Measurements from ENCODE around the gene BTBD9.

Gene BTBD9

DNA sequence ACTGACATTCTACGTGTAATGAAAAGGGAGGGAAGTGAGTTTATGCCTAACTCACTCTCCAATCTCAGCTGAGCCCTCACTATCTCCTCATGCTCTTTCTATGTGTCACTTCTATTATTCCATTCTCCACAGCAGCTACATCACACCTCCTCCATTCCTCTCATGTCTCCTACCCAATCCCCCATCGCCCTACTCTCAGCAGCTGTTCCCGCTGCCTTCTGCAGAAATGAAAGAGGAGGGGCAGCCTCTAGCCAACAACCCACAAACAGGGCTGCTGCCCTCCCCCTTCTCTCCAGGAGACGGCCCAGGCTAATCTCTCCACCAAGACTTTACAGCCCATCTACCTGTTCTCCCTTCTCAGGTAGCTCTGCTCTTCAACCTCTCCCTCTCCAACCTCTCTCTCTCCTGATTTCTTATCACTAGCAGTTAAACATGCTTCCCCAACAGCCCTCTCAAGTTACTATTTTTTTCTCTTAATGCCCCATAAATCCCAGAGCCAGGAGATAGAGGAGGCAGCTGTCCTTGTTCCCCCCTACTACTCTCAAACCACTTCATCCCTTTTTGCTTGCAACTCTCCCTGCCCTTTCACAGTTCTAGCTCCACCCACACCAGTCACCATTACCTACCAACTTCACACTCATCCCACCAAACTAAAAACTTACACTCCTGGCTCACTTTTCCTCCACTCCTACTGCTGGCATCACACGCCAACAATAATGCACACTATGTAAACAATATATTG is 136.5 kb downstream of the BTBD9 start:
- DNase-seq = no peak

DNA sequence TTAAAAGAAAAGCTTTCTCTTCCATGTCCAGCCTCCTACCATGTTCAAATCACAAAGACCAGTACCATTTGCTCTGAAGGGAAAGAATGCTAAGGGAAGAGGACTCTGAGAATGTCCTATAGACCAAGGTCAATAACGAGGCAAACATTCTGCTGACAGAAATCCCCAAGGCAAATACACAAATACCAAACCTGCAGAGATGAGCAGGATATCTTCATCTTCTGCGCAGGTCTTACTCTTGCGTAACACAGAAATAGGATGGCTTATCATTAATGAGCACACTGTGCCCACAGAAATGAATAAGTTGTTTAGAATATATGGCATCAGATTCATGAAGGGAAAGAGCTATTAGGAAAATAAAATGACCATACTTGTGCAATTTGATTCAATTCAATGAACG is 137.3 kb downstream of the BTBD9 start:
- DNase-seq = no peak

DNA sequence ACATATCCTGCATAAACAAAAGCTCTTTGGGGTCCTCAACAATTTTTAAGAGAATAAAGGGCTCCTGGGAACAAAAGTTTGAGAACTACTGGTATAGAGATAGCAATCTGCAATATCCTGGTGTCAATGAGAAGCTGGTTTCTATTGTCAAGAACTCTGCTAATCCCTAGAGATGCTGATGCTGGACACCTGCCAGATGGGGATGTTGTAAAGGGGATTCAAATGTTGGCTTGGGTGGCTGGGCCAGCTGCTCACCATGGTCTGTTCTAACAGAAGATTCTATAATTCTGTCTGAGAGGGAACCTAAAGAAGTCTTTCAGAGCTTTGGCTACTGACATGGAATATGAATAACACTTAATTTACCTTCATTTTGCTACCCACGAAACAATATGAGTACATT is 137.8 kb downstream of the BTBD9 start:
- DNase-seq = no peak

DNA sequence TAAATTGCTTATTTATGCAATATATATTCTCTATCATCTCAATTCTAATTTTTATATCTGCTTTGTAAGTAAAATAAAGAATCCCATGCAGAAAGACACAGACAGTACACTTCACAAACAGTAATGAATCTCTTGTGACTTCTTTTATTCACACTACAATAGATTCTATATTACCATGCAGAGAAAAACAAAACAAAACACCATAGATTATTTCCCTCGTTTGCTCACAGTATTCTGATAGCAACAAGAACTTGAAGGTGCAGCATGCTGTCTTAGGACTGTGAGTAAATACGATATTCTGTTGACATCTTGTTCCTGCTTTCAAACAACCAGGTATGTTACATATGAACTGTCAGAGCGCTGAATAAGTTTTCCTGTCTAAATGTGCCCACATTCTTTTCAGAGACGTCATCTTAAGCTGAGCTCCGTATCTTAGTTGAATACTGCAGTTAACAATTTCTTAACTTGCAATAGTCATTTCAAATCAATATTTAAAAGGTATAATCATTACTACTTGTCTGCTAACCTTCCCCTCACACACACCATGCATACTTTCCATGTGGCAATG is 140.1 kb downstream of the BTBD9 start:
- no peak for DNase-seq

DNA sequence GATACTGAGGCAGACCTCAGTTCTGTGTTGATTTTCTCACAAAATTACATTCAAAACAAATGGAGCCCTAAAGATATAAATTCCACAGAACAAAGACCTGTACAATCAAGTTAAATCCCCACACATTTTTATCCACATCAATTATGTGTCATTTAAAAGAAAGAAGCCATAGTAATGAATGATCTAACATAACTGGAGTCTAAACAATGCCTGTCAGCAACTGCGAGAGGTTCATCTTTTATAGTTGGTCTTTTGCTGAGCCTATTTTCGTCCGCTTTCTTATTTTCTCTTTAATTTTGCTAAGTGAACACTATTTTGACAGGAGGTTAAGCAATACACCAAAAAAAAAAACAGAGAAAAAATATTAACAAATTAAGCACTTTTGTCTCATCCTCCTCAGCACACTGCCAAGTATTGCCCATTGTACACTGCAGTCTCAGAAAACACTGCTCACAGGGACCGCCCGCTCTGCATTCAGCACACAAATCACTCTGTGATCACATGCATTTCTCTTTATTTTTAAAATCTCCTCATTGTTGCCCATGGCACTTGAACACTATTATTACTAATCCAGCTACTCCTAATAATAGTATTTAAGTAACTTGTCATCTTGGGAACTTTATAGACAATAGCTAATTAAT is 140.8 kb downstream of the BTBD9 start:
- DNase-seq = no peak

DNA sequence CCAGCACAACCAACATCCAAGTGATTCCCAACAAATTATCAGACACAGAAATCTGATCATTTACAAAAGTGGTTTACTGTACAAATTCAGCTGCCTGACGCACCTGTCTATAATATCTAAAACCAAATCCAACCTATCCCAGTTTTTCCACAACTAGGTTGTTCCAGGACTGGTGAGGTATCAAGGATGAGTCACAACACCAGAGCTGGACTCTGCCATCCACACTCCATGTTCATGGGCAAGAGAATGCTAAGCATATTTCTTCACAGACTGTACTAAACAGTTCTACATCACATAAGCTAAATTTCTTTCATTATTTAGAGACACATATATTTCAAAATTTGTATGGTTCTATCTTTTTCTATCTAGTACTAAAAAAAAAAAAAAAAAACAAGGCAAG is 141.6 kb downstream of the BTBD9 start:
- no peak for DNase-seq

DNA sequence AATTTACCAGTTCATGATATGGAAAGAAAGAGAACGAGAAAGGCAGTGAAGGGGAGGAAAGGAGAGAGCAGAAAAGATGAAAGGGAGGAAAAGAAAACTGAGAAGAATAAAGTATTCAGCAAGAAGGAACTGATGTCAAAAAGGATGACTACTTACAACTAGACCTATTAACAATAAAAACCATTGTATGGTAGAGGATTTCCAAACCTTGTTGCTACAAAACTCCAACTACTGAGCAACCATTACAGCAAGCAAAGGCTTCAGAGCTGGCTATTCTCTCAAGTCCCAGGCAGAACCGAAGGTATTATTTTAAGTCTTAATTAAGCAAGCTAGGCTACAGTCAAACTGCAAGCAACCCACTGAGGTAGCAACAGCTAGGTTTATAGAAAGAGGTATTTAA is 142.2 kb downstream of the BTBD9 start:
- DNase-seq = no peak

DNA sequence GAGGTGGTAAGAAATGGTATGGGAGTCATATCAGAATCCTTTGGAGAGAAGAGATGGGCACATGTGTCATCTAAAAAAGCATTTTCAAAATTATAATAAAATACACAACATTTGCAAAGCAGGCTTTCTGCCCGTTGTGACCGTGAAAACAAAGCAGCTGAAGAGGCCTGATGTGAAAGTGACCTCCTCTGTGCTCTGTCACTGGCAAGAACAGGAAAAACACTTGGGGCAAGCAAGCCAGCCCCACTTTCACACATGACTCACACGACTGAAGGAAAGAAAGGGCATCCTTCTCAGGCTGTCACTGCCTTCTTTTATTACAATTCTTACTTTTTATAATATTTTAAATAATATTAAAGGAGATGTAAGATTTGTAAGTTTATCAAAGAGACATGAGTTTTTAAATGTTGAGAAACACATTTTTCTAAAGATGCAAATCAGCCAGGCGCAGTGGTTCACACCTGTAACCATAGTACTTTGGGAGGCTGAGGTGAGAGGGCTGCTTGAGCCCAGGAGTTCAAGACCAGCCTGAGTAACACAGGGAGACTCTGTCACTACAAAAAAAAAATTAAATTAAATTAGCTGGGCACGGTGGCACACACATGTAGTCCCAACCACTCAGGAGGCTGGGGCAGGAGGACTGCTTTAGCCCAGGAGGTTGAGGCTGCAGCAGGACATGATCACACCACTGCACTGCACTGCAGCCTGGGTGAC is 143.7 kb downstream of the BTBD9 start:
- no peak for DNase-seq

DNA sequence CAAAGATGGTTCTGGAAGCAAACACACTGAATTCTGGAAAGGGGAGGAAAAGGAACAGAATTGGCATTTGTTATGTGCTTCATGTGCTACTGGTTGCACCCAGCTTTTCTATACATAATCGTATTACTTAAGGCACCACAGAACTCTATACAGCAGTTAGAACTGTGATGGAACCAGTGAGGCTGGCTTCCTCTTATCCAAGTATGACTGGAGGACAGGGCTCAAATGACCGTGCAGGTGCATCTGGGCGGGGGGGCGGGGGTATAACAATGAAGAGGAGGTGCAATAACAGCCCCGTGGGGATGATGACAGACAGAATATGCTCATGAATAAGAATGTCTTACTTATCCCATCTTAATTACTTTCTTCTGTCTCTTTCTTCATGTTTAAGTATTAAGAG is 144.2 kb downstream of the BTBD9 start:
- no peak for DNase-seq

DNA sequence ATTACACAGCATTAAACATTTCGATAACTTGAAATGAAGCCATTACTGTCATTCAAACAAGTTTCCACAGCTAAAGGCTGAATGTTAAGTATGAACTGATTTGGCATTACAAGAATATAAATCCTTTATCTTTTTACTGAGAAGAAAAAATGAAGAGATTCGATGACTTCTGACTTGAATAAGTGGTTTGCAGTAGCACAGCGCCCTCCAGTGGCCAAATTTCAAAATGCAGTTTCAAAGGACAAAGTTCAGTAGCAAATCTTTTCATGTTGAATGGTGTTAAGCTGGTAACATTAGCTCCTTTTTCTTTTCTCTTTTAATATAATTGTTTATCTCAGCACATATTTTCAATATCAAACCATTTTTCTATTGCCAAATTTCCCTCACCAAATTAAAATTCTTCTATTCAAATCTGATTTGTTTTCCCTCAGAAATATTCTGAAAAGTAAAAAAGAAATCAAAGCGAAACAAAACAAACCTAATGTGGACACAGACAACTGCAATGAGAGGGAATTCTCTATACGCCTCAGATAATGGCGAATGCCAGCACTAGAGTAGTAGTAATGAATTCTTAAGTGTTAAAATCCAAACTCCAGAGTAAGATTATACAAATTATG is 145.7 kb downstream of the BTBD9 start:
- DNase-seq = peak; percentile 32

DNA sequence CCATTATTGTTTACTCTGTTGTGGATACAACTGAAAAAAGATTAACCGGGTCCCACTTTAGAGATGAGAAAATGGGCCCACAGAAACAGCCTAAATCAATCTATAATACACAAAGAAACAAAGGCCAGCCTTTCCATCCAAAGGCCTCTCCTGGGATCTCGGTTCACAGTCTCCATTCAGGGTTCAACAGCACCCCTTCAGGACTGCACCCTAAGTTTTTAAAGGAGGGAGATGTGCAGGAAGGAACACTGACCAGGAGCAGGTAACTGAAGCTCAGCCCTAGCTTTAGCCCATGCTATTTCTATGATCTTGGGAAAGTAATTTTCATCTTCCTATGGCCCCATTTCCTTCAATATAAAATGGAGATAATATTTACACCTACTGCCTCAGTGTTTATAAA is 147.7 kb downstream of the BTBD9 start:
- no peak for DNase-seq

DNA sequence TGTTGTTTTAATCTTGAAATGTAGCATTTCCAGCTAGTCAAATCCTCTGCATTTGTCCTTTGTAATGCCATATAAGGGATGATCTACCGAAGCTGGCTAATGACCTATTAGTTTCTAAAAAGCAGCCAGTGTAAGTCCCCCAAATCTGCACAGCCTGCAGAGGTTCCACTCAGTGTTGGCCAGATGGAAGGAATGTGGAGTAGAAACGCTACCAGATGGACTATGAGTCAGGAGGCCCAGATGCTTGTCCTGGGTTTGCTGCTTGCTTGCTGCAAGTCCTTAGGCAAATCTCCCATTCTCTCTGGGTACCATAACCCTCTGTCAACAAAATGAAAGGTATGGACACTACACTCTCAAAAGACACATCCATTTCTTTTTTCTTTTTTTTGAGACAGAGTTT is 149.8 kb downstream of the BTBD9 start:
- DNase-seq = no peak

DNA sequence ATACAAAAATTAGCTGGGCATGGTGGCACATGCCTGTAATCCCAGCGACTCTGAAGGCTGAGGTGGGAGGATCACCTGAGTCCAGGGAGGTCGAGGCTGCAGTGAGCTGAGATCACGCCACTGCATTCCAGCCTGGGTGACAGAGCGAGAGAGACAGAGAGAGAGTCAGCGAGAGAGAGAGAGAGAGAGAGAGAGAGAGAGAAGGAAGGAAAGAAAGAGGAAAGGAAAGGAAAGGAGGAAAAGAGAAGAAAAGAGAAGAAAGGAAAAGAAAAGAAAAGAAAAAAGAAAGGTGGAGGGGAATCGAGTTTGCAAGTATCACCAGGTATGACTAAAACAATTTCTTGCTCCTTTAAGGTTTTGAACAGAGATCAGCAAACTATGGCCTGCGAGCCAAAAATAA is 152.3 kb downstream of the BTBD9 start:
- no peak for DNase-seq

DNA sequence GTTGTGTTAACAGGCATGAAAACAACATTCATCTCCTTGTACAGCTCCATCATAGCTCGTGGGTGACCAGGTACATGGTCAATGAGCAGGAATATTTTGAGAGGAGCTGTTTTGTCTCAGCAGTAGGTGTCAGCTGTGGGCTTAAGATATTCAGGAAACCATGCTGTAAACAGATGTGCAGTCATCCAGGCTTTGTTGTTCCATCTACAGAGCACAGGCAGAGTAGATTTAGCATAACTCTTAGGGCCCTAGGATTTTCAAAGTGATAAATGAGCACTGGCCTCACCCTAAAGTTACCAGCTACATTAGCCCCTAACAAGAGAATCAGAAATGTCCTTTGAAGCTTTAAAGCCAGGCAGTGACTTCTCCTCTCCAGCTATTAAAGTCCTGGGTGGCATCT is 154.2 kb downstream of the BTBD9 start:
- DNase-seq = no peak

DNA sequence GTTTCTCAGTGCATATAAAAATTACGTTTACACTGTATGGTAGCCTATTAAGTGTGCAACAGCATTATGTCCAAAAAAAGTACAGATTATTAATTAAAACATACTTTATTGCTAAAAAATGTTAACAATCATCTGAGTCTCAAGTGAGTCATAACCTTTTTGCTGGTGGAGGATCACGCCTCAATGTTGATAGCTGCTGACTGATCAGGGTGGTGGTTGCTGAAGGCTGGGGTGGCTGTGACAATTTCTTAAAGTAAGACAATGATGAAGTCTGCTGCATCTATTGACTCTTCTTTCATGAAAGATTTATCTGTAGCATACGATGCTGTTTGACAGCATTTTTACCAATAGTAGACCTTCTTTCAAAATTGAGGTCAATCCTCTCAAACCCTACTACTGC is 155.1 kb downstream of the BTBD9 start:
- no peak for DNase-seq

DNA sequence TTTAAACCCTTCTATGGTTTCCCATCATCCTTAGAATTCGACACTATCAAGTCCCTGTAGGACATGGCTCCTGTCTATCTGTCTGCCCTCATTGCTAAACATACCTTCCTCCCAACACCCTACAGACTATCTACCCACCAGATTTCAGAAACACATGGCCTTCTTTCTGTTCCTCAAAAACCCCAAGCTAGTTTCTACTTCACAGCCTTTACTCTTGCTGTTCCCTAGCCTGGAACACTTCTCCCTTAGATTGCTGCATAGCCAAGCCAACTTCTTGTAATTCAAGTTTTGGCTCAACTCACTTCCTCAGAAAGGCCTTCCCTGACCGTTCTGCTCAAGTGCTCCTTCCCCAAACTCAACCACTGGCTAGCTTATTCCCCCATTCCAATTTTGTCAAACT is 156.2 kb downstream of the BTBD9 start:
- DNase-seq = no peak

DNA sequence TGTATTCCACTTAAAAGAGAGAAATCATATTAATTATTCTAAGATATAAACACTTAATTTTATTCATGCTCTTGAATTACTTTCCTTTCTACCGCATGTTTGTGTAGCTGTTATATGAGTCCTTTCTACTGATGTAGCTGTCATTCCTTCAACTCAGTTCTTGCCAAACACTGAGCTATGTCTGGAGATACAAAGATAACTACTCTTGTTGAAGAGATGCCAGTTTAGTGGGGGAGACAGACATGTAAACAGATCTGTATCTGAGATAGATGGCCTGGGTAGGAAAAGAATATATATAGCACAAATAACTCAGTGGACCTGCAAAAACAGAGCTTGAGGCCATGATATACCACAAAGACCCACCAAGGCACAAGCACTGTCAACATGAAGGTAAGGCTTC is 157.3 kb downstream of the BTBD9 start:
- DNase-seq = no peak

DNA sequence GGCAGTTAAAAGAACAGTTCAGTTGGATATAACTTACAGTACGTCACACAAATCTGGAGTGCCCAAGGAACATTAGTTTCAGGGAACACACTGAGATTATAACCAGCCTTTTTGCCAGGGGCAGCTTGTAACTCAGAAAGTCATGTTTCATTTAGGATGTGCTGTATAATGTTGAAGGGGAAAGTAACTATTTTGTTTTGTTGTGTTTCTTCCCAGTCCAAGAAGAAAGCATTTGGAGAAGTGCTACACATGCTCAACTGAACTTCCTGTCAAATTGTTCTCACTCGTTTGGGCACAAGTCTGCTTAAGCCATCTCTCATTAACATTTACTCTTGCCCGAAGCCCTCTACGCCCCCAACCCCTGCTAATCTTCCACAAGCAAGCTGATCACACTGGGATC is 157.9 kb downstream of the BTBD9 start:
- no peak for DNase-seq

DNA sequence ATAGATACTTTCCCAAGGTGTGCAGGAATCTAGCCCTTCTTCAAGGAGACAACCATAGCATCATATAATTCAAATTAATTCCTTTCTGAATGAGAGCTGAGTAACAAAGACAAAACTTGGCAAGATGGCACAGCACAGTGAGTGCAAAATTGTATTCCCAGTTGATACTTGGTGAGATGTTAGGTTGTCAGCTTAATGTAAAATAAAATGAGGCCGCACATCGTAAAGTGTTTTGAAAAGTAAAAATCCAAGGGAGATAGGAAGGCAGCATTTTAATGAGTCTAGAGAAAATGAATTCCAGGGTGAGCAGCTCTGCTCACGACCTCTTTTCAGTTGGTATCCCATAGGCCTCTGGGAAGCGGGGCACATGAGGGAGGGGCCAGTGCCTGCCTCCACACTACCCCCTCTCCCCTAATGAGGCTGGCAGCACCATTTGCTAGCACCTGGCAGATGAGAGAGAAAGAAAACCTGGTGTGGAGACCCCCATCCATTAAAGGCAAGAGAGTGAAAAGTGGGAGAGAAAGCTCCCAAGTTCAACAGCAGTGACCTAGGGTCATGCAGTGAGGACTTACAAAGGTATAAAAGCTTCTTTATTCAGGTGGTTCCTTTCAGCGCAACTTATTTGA is 158.4 kb downstream of the BTBD9 start:
- no peak for DNase-seq

DNA sequence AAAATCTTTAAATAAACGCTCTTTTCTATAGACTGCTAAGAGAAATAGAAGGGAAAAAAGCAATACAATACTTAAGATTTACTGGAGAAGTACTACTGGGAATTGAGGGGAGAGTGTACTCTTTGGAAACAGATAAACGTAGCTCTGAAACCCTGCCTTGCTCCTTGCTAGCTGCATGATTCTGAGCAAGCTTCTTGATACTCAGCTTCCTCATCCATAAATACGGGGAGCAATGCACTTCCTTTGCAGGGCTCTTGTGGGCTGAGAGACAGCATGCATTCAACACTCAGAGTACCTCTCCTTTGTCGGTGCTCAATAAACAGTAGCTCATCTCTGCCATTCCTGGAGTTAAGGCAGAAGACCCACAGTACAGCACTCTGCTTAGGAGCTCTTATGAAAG is 159.7 kb downstream of the BTBD9 start:
- no peak for DNase-seq

DNA sequence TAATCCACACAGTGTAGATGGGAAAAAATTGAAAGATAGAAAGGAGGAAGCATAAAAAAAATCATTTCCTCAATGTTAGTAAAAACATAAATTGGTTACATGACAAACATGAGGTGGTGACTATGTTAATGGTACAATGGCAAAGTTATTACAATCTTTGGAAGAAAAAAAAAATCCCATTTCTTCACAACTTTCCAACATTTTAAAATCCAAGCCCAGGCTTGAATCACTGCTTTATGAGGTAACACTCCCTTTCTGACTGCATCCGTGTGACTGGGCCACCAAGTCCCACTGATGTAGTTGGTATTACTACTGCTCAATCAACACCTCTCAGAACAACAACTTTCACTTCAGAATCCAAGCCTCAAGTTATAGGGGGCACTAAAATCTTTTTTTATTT is 160.4 kb downstream of the BTBD9 start:
- no peak for DNase-seq

DNA sequence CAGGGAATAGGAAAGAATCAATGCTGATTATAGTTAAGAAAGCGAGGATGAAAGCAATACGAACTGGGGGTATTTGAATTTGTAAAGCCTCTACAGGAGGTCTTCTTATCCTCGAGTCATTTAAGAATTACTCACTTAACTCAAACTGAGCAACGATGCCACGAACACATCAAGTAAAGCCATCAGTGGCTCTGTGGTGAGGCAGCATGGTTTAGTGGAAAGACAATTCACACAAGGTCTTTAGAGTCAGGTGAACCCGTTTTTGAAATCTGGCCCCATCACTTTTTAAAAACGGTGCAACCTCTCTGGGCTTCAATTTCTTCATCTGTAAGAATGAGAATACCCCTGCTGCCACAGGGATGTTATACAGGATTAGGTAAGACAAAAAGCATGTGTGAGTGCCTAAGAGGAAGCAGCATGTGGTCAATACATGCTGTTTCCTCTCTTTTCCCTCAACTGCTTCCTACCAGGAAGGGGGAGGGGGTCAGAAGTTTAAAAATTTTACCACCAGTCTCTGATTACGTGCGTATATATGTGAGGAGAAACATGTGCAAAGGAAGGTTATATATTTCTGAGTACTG is 162.0 kb downstream of the BTBD9 start:
- DNase-seq = no peak

DNA sequence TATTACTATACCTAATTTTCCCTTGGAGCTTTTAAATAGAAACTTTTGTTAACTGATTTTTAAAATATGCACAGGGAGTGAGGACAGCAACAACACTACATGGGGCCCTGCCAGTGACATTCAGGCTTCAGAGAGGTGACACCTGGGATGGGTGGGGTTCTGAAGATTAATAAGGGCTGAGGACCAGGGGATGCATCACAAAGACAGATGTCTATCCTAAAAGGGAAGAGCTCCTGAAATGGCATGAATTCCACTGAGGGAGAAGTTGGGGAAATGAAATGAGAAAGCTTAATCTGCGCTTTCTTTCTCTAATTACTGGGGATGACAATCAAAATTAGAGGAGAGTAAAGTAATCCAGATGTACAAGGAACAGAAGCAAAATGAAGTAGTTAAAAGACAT is 162.8 kb downstream of the BTBD9 start:
- no peak for DNase-seq

Data from GDM1 (cell line).